Naive thymus-derived CD4-positive, alpha-beta T cell (primary cell): ENCODE data around the gene MGAT4A. TPM values are rescaled to one million over a fixed set of nuclear protein-coding genes. Genes with fewer than 3 reads are reported as not detected.

Experiments used
- ATAC-seq: fragments of 150-1000 bp; cut with Tn5 transposase; 2 replicates; pipeline ENCODE4 v1.10.0; 2021; ENCODE audit warnings: mild to moderate bottlenecking, moderate library complexity
- CTCF ChIA-PET: fragments of 350-600 bp; sonication (Branson Sonifier 250); formaldehyde crosslinking; loops from one replicate; lab custom pipeline; 2021; ENCODE audit warnings: antibody characterized with exemption; lab: Charles Lee
- POLR2A ChIA-PET: fragments of 350-600 bp; sonication (Branson Sonifier 250); formaldehyde crosslinking; loops from one replicate; lab custom pipeline; 2021; ENCODE audit warnings: antibody characterized with exemption, inconsistent platforms; lab: Charles Lee
- DNase-seq, 9 donors: peaks; one replicate each; pipeline versions ENCODE4 v3.0.0 to v3.0.0-alpha.2; 2020 to 2022; ENCODE audit warnings: mixed read lengths in 1 of 9
- H3K27ac ChIP-seq: one replicate; pipeline ENCODE4 v1.7.0; 2013; ENCODE audit warnings: mild to moderate bottlenecking, low read depth, low read length, moderate library complexity
- H3K27me3 ChIP-seq, 2 donors: one replicate each; pipeline ENCODE4 v1.7.0; 2013; ENCODE audit warnings: low read length in 2 of 2, mild to moderate bottlenecking in 2 of 2, moderate library complexity in 2 of 2; ENCODE audit not compliant: control insufficient read depth in 2 of 2, insufficient read depth in 2 of 2
- H3K36me3 ChIP-seq, 3 experiments: 1 replicate in 2 of 3; 2 replicates in 1 of 3; pipeline ENCODE4 v1.7.0; 2013; ENCODE audit warnings: low read length in 3 of 3, mild to moderate bottlenecking in 3 of 3, moderate library complexity in 1 of 3; ENCODE audit not compliant: insufficient read depth in 3 of 3, control insufficient read depth in 2 of 3
- H3K4me1 ChIP-seq, 2 donors: one replicate each; pipeline ENCODE4 v1.7.0; 2013; ENCODE audit warnings: low read length in 2 of 2, mild to moderate bottlenecking in 2 of 2, moderate library complexity in 1 of 2; ENCODE audit not compliant: control insufficient read depth in 2 of 2, insufficient read depth in 2 of 2
- H3K4me3 ChIP-seq: 2 replicates; pipeline ENCODE4 v1.7.0; 2013; ENCODE audit warnings: mild to moderate bottlenecking, low read length
- H3K9me3 ChIP-seq, 3 experiments: 1 replicate in 2 of 3; 2 replicates in 1 of 3; pipeline ENCODE4 v1.7.0; 2013; ENCODE audit warnings: low read length in 3 of 3; ENCODE audit not compliant: control insufficient read depth in 2 of 3
- H3K27ac Mint-ChIP-seq, 9 donors: one replicate each; pipeline ENCODE4 v1.8.0; 2020 to 2022; ENCODE audit warnings: mixed read lengths in 9 of 9, mild to moderate bottlenecking in 8 of 9, moderate library complexity in 5 of 9, inconsistent platforms in 2 of 9
- H3K27me3 Mint-ChIP-seq, 5 donors: one replicate each; pipeline ENCODE4 v1.8.0; 2021 to 2022; ENCODE audit warnings: mixed read lengths in 5 of 5, mild to moderate bottlenecking in 1 of 5
- H3K36me3 Mint-ChIP-seq, 5 donors: one replicate each; pipeline ENCODE4 v1.8.0; 2020 to 2022; ENCODE audit warnings: mixed read lengths in 5 of 5, mild to moderate bottlenecking in 3 of 5, inconsistent platforms in 1 of 5
- H3K4me1 Mint-ChIP-seq, 7 donors: one replicate each; pipeline ENCODE4 v1.8.0; 2020 to 2022; ENCODE audit warnings: mixed read lengths in 7 of 7, mild to moderate bottlenecking in 3 of 7, inconsistent platforms in 1 of 7
- H3K4me3 Mint-ChIP-seq, 10 donors: one replicate each; pipeline ENCODE4 v1.8.0; 2020 to 2022; ENCODE audit warnings: mild to moderate bottlenecking in 10 of 10, mixed read lengths in 10 of 10, moderate library complexity in 6 of 10, inconsistent platforms in 2 of 10
- H3K9me3 Mint-ChIP-seq, 11 donors: one replicate each; pipeline ENCODE4 v1.8.0; 2020 to 2022; ENCODE audit warnings: mixed read lengths in 11 of 11, mild to moderate bottlenecking in 4 of 11, inconsistent platforms in 1 of 11, moderate library complexity in 1 of 11
- intact Hi-C, 2 donors: fragments of 100-400 bp; cut with micrococcal nuclease; formaldehyde crosslinking; loops; one replicate each; pipeline ENCODE4 v1.15.1; 2023
- polyA plus RNA-seq, 2 donors: library from polyadenylated mRNA; unstranded; fragments of 300-500 nt; fragmentation: Illumina TruSeq; gene quantifications; one replicate each; pipeline ENCODE4 v1.2.3, GENCODE V29; 2021
- total RNA-seq, 6 experiments: library from RNA in 5 of 6; stranded (reverse) in 5 of 6; gene quantifications; 1 replicate in 5 of 6; 2 replicates in 1 of 6; pipeline ENCODE4 v1.2.3 and lab custom pipeline; 2021 to 2026

MGAT4A gene
- total and polyA plus RNA-seq, 7 experiments from 2014 or later = 125 to 349 (median 262) TPM

DNA sequence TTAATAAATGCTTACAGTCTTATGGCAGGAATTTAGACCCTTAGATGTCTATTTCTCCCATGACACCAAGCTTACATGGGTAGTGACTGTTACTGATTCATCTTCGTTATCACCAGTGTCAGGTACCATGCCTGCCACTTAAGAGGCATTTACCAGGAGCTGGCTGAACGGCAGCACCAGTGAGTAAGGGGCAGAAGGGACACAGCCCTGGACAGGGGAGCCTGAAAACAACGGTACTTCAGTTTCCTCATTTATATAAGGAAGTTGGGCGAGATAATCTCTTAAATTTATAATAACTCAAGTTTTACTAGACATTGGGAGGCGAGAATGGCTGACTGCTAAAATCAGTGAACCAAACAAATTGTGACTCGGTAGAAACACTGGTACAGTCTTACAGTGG lies 123.8 kb downstream of the MGAT4A start:
- Histone ChIP-seq H3K27me3 (no peaks in the 10 kb centered on the region), H3K9me3 (no peaks in the 10 kb centered on the region), H3K4me1 (peaks cover 39 to 48% of the 10 kb centered on the region in 2 donors), H3K36me3 (peaks cover 0 to 31% (median 2%) of the 10 kb centered on the region in 3 experiments), H3K4me3 (peak overlapping the region; percentile 94), H3K27ac (peak overlapping the region; percentile 97)
- intact Hi-C loops = loop anchor here (5.0 to 10.0 kb wide), 6 partner anchors 162 to 960 kb away; partner anchors contain the start of genes ACTR1B (in 1 of the 2), C2orf15 (in 1 of the 2), COX5B (in 1 of the 2) and INPP4A (in 1 of the 2)
- DNase-seq (no peak), ATAC-seq (no peak)
- Mint-ChIP-seq H3K9me3 (peaks cover 0 to 5% (median 0%) of the 10 kb centered on the region in 11 donors), H3K36me3 (peaks cover 0 to 18% (median 13%) of the 10 kb centered on the region in 5 donors), H3K27me3 (no peaks in the 10 kb centered on the region), H3K4me3 (peak overlapping the region; percentile 82 to 97 (median 90)), H3K4me1 (peaks cover 47 to 77% (median 65%) of the 10 kb centered on the region in 7 donors), H3K27ac (peak overlapping the region; percentile 81 to 97 (median 92))
- CTCF ChIA-PET = interaction anchor here (1.2 kb wide), 1 partner anchor 195 kb away, joined by 5 read pairs; no protein-coding TSS in a partner anchor
- POLR2A ChIA-PET = interaction anchor here (0.6 to 2.5 kb wide), 6 partner anchors 8 to 122 kb away, joined by 3 to 9 read pairs (median 3); no protein-coding TSS in a partner anchor

DNA sequence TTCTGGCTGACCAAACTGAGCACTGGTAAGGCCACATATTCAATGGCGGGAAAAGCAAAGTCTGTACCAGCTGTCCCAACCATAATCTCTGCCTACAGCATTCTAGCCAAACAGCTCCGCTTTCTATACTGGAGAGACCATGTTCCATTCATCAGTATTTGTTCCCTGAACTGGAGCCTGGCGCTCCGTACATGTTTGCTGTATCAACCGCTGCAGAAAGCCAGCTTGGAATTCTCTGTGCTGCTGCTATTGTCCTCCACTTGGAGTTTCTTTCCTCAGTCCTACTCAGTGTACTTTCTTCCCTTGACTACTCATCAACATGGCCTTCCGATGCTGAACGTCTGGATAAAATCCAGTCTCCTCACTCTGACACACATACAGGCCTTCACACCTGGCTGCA lies 124.5 kb downstream of the MGAT4A start:
- Mint-ChIP-seq H3K4me3 (peak overlapping the region; percentile 82 to 97 (median 90)), H3K9me3 (peaks cover 0 to 5% (median 0%) of the 10 kb centered on the region in 11 donors), H3K27me3 (no peaks in the 10 kb centered on the region), H3K27ac (peak overlapping the region; percentile 13 to 97 (median 92)), H3K4me1 (peaks cover 43 to 71% (median 58%) of the 10 kb centered on the region in 7 donors), H3K36me3 (peaks cover 0 to 15% (median 12%) of the 10 kb centered on the region in 5 donors)
- Histone ChIP-seq H3K36me3 (peaks cover 0 to 34% (median 6%) of the 10 kb centered on the region in 3 experiments), H3K9me3 (no peaks in the 10 kb centered on the region), H3K27ac (peak overlapping the region; percentile 97), H3K4me3 (no peak overlapping the region), H3K27me3 (no peaks in the 10 kb centered on the region), H3K4me1 (peaks cover 39 to 48% of the 10 kb centered on the region in 2 donors)
- DNase-seq (no peak), ATAC-seq (no peak)
- POLR2A ChIA-PET = interaction anchor here (0.8 to 2.5 kb wide), 8 partner anchors 9 to 165 kb away, joined by 3 to 9 read pairs (median 3); no protein-coding TSS in a partner anchor
- CTCF ChIA-PET = interaction anchor here (0.7 kb wide), 1 partner anchor 19 kb away, joined by 3 read pairs; no protein-coding TSS in a partner anchor
- intact Hi-C loops = loop anchor here (5.0 to 10.0 kb wide), 6 partner anchors 162 to 959 kb away; partner anchors contain the start of genes ACTR1B (in 1 of the 2), C2orf15 (in 1 of the 2), COX5B (in 1 of the 2) and INPP4A (in 1 of the 2)

GRCh38 chr2:98605076-98605475 lies 125.9 kb downstream of the MGAT4A start:
- peaks cover 0 to 5% (median 0%) of the 10 kb centered on the region in 11 donors for H3K9me3 Mint-ChIP-seq
- ATAC-seq = no peak
- H3K4me1 ChIP-seq = peaks cover 30 to 39% of the 10 kb centered on the region in 2 donors
- no peaks in the 10 kb centered on the region for H3K27me3 ChIP-seq
- H3K4me3 ChIP-seq = no peak overlapping the region
- no peak for DNase-seq
- peaks cover 0 to 34% (median 9%) of the 10 kb centered on the region in 3 experiments for H3K36me3 ChIP-seq
- peak overlapping the region; percentile 18 for H3K27ac ChIP-seq
- ChIA-PET POLR2A (interaction anchor here (1.3 to 1.4 kb wide), 2 partner anchors 35 to 107 kb away, joined by 3 to 4 read pairs; no protein-coding TSS in a partner anchor), CTCF (no interaction called here)
- H3K27ac Mint-ChIP-seq = peak overlapping the region in 8 of 9 donors; percentile 70 to 97 (median 92)
- H3K9me3 ChIP-seq = no peaks in the 10 kb centered on the region
- H3K4me3 Mint-ChIP-seq = peak overlapping the region in 2 of 10 donors; percentile 12 to 96
- H3K4me1 Mint-ChIP-seq = peaks cover 31 to 57% (median 45%) of the 10 kb centered on the region in 7 donors
- peaks cover 0 to 11% (median 6%) of the 10 kb centered on the region in 5 donors for H3K36me3 Mint-ChIP-seq
- H3K27me3 Mint-ChIP-seq = no peaks in the 10 kb centered on the region
- intact Hi-C loops = loop anchor here (5.0 to 10.0 kb wide), 6 partner anchors 160 to 958 kb away; partner anchors contain the start of genes ACTR1B (in 1 of the 2), C2orf15 (in 1 of the 2), COX5B (in 1 of the 2) and INPP4A (in 1 of the 2)

- Mint-ChIP-seq H3K27ac (peak overlapping the region in 8 of 9 donors; percentile 70 to 97 (median 92)), H3K36me3 (peaks cover 0 to 15% (median 6%) of the 10 kb centered on the region in 5 donors), H3K4me3 (no peak overlapping the region), H3K9me3 (peaks cover 0 to 5% (median 0%) of the 10 kb centered on the region in 11 donors), H3K27me3 (no peaks in the 10 kb centered on the region), H3K4me1 (peaks cover 26 to 52% (median 40%) of the 10 kb centered on the region in 7 donors)
- ChIA-PET POLR2A (interaction anchor here (1.3 kb wide), 1 partner anchor 108 kb away, joined by 4 read pairs; no protein-coding TSS in a partner anchor), CTCF (no interaction called here)
- Histone ChIP-seq H3K27ac (peak overlapping the region; percentile 18), H3K36me3 (peaks cover 0 to 40% (median 9%) of the 10 kb centered on the region in 3 experiments), H3K27me3 (no peaks in the 10 kb centered on the region), H3K9me3 (no peaks in the 10 kb centered on the region), H3K4me1 (peaks cover 24 to 34% of the 10 kb centered on the region in 2 donors), H3K4me3 (no peak overlapping the region)
- DNase-seq = no peak
- intact Hi-C loops = loop anchor here (10.0 kb wide), 4 partner anchors 160 to 550 kb away; partner anchors contain the start of genes C2orf15 (in 1 of the 2), INPP4A (in 1 of the 2), LIPT1 (in 1 of the 2) and TSGA10 (in 1 of the 2)
- no peak for ATAC-seq
Measured at GRCh38 chr2:98604547-98604946, 126.4 kb downstream of the MGAT4A start.

DNA sequence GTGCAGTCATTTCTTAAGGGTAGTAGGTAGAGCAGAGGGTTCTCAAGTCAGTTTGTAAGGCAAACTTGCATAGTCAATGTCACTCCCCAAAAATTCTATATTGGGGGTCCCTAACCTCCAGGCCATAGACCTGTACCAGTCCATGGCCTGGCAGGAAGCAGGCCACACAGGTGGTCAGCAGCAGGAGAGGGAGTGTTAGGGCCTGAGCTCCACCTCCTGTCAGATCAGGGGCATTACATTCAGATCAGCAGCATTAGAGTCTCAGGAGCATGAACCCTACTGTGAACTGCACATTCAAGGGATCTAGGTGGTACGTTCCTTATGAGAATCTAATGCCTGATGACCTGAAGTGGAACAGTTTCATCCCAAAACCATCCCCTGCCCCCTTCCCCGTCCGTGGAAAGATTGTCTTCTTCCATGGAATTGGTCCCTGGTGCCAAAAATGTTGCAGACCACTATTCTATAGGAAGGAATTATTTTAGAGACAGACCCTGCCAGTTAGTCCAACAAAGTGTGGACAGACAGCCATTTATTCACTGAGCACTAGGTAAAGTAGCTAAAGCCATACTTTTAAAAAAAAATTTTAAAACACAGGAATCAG lies 129.3 kb downstream of the MGAT4A start:
- ChIA-PET POLR2A (interaction anchor here (0.6 to 0.7 kb wide), 3 partner anchors 52 to 479 kb away, joined by 3 to 4 read pairs (median 4); no protein-coding TSS in a partner anchor), CTCF (interaction anchor here (0.7 kb wide), 2 partner anchors 31 to 32 kb away, joined by 3 to 5 read pairs; no protein-coding TSS in a partner anchor)
- H3K4me3 ChIP-seq = no peak overlapping the region
- H3K4me1 ChIP-seq = peaks cover 7 to 18% of the 10 kb centered on the region in 2 donors
- no peak for DNase-seq
- no peaks in the 10 kb centered on the region for H3K27me3 Mint-ChIP-seq
- H3K27me3 ChIP-seq = no peaks in the 10 kb centered on the region
- peak overlapping the region; percentile 6 for H3K27ac ChIP-seq
- H3K27ac Mint-ChIP-seq = peak overlapping the region in 7 of 9 donors; percentile 11 to 77 (median 41)
- peak; percentile 72 for ATAC-seq
- H3K36me3 ChIP-seq = peaks cover 0 to 39% (median 9%) of the 10 kb centered on the region in 3 experiments
- H3K9me3 Mint-ChIP-seq = no peaks in the 10 kb centered on the region
- peaks cover 16 to 41% (median 37%) of the 10 kb centered on the region in 7 donors for H3K4me1 Mint-ChIP-seq
- intact Hi-C loops = loop anchor here (1.0 to 10.0 kb wide), 5 partner anchors 157 to 553 kb away; partner anchors contain the start of genes C2orf15 (in 1 of the 2), INPP4A (in 1 of the 2), LIPT1 (in 1 of the 2) and TSGA10 (in 1 of the 2)
- no peaks in the 10 kb centered on the region for H3K9me3 ChIP-seq
- peaks cover under 1 to 28% (median 11%) of the 10 kb centered on the region in 5 donors for H3K36me3 Mint-ChIP-seq
- no peak overlapping the region for H3K4me3 Mint-ChIP-seq
